ENCODE data around the gene NBDY.
"Not testable (repeated sequence)": the region's sequence is repeated elsewhere in the genome, so short reads cannot be mapped to it uniquely, and the experiment has no call there.

Gene NBDY

GRCh38 chrX:56764153-56764974 lies 35.3 kb downstream of the NBDY start:
- DNase-seq (ENCODE audit: low read depth): peak; percentile 71
- TF ChIP-seq CTCF (IDR thresholded peaks at IDR 0.05; ENCODE audit: control insufficient read depth, insufficient read depth, low read depth, low read length, missing control alignments): peak; percentile 76
- H3K4me3 ChIP-seq (ENCODE audit: control insufficient read depth, low read depth, low read length): peak overlapping the region; percentile 70

DNA sequence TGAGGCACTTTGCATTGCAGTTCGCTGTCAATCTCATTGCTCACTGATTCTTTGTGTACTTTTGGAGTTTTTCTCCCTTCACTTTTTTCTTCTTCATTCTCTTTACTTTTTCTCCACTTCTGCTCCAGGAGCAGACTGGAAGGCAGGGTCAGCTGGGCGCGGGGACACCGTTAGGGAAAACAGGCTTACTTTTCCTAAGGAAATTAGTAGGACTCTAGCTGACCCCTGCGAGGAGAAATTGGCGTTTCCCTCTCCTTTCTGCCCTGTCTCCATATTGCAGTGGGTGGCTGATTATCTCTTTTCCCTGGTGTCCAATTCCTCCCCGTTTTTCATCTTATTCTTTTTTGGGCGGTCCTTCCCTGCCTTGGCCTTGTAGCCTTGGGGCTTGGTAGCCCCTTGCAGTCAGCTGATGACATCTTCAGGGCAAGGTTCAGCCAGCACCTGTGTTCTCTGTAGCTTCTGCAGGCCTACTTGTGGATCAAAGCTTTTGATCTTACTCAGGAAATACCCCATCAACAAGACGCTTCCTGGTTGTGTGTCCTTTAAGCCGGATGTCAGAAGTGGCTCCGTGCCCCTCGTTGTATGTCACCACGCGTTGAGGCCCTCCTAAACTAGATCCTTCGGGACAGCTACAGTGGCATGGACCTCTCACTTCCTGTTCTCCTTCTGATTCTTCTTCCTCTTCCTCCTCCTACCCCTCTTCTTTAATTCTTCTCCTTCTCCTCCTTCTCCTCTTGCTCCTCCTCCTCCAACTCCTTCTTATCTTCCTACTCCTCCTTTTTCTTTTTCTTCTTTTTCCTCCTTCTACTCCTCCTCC lies 36.1 kb downstream of the NBDY start:
- no peak for TF ChIP-seq CTCF (IDR thresholded peaks at IDR 0.05; ENCODE audit: control insufficient read depth, insufficient read depth, low read depth, low read length, missing control alignments)
- no peak overlapping the region for H3K4me3 ChIP-seq (ENCODE audit: control insufficient read depth, low read depth, low read length)
- no peak for DNase-seq (ENCODE audit: low read depth)

DNA sequence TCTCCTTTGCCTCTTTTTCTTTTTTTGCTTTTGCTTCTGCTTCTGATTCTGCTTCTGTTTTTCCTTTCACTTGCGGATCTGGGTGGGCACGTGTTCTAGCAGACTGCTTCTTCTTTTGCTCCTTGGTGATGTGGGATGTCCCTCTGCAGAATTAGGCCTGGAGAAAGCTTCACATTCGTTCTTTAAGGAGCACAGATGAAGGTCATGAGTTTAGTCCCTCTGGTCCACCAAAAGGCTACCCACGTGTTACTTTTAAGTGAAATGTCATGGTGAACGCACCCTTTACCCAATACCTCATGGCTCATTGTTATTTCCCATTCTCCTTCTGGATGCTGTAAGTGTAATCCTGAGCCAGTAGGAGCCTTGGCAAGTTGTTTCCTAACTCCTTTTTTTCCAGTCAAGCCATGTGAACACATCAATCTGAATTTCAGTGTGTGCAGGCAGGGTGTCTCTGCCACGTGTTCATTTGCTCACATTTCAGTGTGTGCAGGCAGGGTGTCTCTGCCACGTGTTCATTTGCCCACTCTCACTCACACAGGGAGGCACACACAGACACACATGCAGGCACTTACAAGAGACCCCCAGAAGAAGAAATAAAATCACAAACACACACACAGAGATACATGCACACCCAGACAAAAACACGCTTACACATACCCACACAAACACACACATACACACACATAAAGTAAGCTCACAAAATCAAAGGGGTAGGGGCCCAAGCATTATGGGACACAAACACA lies 36.9 kb downstream of the NBDY start:
- DNase-seq (ENCODE audit: low read depth): no peak
- TF ChIP-seq CTCF (IDR thresholded peaks at IDR 0.05; ENCODE audit: control insufficient read depth, insufficient read depth, low read depth, low read length, missing control alignments): no peak
- no peak overlapping the region for H3K4me3 ChIP-seq (ENCODE audit: control insufficient read depth, low read depth, low read length)

DNA sequence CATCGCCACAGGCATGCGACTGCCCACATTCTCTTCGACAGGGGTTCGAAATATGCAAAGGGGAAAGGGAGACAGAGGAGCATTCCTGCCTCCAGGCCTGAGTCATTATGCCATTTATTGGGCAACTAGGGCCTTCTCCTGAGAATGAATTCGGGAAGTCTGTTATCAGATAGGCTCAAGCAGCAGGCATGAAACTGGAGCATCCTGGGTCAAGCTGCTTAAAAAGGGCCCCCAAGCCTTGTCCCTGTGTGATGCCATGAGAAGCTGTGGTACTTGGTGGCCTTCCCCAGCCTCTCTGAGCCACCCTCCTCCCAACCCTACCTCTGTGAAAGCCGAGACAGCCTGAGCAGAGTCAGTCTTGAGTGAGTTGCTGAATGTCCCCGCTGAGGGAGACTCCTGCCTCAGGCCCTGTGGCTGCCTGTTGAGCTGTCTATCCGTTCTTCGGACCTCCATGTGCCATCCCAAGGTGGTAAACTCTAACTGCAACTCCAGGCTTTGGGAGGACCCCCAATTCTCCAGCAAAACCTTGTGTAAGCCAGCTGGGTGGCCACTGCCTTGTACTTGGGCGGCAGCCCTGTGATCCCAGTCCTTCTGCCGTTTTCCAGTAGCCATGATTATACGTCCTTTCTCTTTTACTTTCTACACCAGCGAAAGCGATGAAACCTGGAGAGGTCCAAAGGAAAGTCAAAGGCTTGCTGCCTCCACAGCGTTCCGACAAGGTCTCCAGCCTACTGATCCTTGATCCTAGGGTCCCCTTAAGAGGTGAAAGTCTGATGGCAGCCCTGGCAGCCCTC lies 37.7 kb downstream of the NBDY start:
- no peak for DNase-seq (ENCODE audit: low read depth)
- H3K4me3 ChIP-seq (ENCODE audit: control insufficient read depth, low read depth, low read length): peak overlapping the region; percentile 63
- peak; percentile 22 for TF ChIP-seq CTCF (IDR thresholded peaks at IDR 0.05; ENCODE audit: control insufficient read depth, insufficient read depth, low read depth, low read length, missing control alignments)

DNA sequence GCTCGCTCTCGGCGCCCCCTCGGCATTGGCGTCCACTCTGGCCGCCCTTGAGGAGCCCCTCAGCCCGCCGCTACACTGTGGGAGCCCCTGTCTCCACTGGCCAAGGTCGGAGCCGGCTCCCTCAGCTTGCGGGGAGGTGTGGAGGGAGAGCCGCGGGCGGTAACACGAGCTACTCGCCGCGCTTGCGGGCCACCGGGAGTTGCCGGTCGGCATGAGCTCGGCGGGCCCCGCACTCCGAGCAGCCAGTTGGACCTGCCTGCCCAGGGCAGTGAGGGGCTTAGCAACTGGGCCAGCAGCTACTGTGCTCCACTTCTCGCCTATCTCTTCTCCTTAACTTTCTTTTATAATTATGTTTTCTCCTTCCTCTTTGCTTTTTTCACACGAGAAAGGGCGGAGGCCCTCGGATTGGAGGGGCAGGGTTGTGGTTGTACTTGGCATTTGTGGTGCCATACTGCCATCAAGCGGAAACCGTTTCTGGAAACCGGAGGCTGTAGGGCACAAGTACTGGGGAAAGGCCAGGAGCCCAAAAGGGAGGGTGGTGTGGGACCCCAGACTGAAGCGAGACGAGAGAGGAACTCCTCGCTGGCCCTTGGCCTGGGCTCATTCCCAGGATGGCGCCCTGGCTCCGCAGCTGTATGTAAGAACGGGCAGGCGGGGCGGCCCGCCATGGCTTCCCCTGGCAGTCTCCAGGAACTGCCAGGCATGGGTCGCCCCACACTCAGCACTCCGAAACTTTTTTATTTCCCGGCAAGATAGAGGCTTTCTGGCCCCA lies 38.5 kb downstream of the NBDY start:
- H3K4me3 ChIP-seq (ENCODE audit: control insufficient read depth, low read depth, low read length): peak overlapping the region; percentile 63
- DNase-seq (ENCODE audit: low read depth): not testable (repeated sequence)

DNA sequence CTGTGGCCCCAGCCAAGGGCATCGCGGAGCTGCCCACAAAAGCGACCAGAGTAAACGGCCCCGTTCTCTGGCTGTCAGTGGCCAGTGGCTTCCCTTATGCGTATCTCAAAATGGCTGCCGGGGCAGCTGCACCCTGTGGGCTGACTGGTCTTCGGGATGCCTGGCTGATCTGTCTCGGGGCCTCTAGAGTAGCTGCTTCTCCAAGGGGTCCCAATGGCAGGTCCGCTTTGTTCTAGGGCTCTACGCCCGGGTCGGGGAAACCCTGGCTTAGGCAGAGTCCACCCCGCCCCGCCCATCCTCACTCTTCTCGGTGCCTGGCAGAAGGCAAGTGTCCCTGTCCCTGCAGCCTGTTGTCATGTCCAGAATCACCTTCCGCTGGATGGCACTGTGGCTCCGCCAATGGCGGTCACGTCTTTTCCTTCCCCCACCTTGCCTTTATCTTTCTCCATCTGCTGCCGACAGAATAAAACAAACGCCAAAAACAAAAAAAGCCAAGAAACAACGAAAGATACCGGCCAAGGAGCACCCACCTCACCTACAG lies 39.1 kb downstream of the NBDY start:
- not testable (repeated sequence) for H3K4me3 ChIP-seq (ENCODE audit: control insufficient read depth, low read depth, low read length); DNase-seq (ENCODE audit: low read depth)

- not testable (repeated sequence) for DNase-seq (ENCODE audit: low read depth)
Observed at GRCh38 chrX:56772675-56773521, 43.9 kb downstream of the NBDY start.

GRCh38 chrX:56773522-56774060 lies 44.5 kb downstream of the NBDY start:
- not testable (repeated sequence) for H3K4me3 ChIP-seq (ENCODE audit: control insufficient read depth, low read depth, low read length); DNase-seq (ENCODE audit: low read depth)

More at GRCh38 chrX:56772675-56773521, 43.9 kb downstream of the NBDY start:
- H3K4me3 ChIP-seq (ENCODE audit: control insufficient read depth, low read depth, low read length): not testable (repeated sequence)

DNA sequence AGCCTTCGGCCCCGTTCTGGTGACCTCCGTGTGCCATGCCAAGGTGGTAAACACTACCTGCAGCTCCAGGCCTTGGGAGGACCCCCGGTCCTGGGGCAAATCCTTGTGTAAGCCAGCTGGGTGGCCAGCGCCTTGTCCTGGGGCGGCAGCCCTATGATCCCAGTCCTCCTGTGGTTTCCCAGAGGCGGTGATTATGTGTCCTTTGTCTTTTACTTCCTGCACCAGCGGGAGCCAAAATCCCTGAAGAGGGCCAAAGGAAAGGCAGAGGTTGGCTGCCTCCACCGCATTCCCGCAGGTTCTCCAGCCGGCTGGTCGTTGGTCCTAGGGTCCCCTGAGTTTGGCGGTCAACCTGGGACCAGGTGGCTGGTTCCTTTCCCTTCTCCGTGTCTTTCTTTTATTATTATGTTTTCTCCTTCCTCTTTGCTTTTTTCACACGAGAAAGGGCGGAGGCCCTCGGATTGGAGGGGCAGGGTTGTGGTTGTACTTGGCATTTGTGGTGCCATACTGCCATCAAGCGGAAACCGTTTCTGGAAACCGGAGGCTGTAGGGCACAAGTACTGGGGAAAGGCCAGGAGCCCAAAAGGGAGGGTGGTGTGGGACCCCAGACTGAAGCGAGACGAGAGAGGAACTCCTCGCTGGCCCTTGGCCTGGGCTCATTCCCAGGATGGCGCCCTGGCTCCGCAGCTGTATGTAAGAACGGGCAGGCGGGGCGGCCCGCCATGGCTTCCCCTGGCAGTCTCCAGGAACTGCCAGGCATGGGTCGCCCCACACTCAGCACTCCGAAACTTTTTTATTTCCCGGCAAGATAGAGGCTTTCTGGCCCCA lies 49.3 kb downstream of the NBDY start:
- H3K4me3 ChIP-seq (ENCODE audit: control insufficient read depth, low read depth, low read length); DNase-seq (ENCODE audit: low read depth): not testable (repeated sequence)

Measured in AG09309 (cell line).